Ascending aorta (tissue), 2 donors: ENCODE data around the gene FAM193B. TPM values are rescaled to one million over a fixed set of nuclear protein-coding genes. Genes with fewer than 3 reads are reported as not detected.

Experiments used
- DNase-seq, 2 donors: peaks; one replicate each; pipeline ENCODE4 v3.0.0-alpha.2; 2019; ENCODE audit warnings: low spot score in 2 of 2
- H3K27ac ChIP-seq, 2 donors: fragments of 200-600 bp; sonication (generic); one replicate each; pipeline ENCODE4 v1.5.1; 2016 to 2017; ENCODE audit warnings: mild to moderate bottlenecking in 1 of 2
- H3K27me3 ChIP-seq: fragments of 200-600 bp; sonication (generic); one replicate; pipeline ENCODE4 v1.5.1; 2017
- H3K36me3 ChIP-seq, 2 donors: fragments of 200-600 bp; sonication (generic); one replicate each; pipeline ENCODE4 v1.5.1; 2016
- H3K4me1 ChIP-seq, 2 donors: fragments of 200-600 bp; sonication (generic); one replicate each; pipeline ENCODE4 v1.5.1; 2016 to 2017; ENCODE audit warnings: mild to moderate bottlenecking in 1 of 2
- H3K4me3 ChIP-seq, 2 donors: fragments of 200-600 bp; sonication (generic); one replicate each; pipeline ENCODE4 v1.5.1; 2016 to 2017; ENCODE audit warnings: mild to moderate bottlenecking in 1 of 2
- H3K9me3 ChIP-seq, 2 donors: fragments of 200-600 bp; sonication (generic); one replicate each; pipeline ENCODE4 v1.5.1; 2016
- CTCF ChIP-seq, 3 experiments: fragments of 200-600 bp in 2 of 3; fragments of 450-650 bp in 1 of 3; sonication (generic) in 2 of 3; IDR thresholded peaks; one replicate each; pipeline ENCODE4 v1.5.1; 2016 to 2019; ENCODE audit warnings: antibody characterized with exemption in 3 of 3, mild to moderate bottlenecking in 1 of 3, moderate library complexity in 1 of 3
- intact Hi-C: fragments of 100-400 bp; cut with DNase I; formaldehyde crosslinking; loops from one replicate; pipeline ENCODE4 v1.15.1; 2023
- total RNA-seq: library from RNA; depleted of rRNA; stranded (reverse); fragments of >200 nt; gene quantifications from one replicate; pipeline ENCODE4 v1.1.0, GENCODE V29; 2016

The FAM193B gene
- total RNA-seq, 1 donor from 2014 or later: 116 TPM

- intact Hi-C loops: no loop called here
- H3K36me3 ChIP-seq: peaks cover 16 to 19% of the 10 kb centered on the region in 2 donors
These were observed 47.2 kb downstream of the FAM193B start for GRCh38 chr5:177507165-177507564.

DNA sequence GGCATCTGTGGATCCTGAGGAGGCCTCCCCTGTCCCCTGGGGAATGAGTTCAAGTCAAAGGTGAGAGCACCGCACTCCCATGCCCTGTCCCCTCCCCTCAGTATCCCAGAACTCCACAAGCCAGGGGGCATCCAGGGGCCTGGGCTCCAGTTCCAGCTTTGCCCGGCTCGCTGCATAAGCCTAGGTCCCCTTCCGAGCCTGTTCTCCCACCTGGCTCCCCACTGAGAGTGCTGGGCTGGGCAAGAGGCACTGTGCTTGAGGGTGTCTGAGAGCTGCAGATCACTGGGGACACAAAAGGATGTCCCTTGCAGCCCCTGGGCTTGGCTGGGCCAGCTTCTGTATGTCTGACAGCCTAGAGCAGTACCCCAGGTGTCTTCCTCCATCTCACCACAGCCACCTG, 49.3 kb downstream of the FAM193B start:
- intact Hi-C loops: no loop called here
- no peak for TF ChIP-seq CTCF (IDR thresholded peaks at IDR 0.05)
- no peak for DNase-seq
- no peak overlapping the region for H3K27ac ChIP-seq
- H3K4me3 ChIP-seq: no peak overlapping the region
- no peaks in the 10 kb centered on the region for H3K27me3 ChIP-seq
- no peaks in the 10 kb centered on the region for H3K4me1 ChIP-seq
- no peaks in the 10 kb centered on the region for H3K9me3 ChIP-seq
- H3K36me3 ChIP-seq: peaks cover 0 to 3% of the 10 kb centered on the region in 2 donors

More at GRCh38 chr5:177507165-177507564, 47.2 kb downstream of the FAM193B start:
- no peak for TF ChIP-seq CTCF (IDR thresholded peaks at IDR 0.05)
- no peak overlapping the region for H3K4me3 ChIP-seq
- no peak overlapping the region for H3K27ac ChIP-seq
- H3K27me3 ChIP-seq: no peaks in the 10 kb centered on the region
- DNase-seq: no peak
- no peaks in the 10 kb centered on the region for H3K4me1 ChIP-seq
- no peaks in the 10 kb centered on the region for H3K9me3 ChIP-seq

DNA sequence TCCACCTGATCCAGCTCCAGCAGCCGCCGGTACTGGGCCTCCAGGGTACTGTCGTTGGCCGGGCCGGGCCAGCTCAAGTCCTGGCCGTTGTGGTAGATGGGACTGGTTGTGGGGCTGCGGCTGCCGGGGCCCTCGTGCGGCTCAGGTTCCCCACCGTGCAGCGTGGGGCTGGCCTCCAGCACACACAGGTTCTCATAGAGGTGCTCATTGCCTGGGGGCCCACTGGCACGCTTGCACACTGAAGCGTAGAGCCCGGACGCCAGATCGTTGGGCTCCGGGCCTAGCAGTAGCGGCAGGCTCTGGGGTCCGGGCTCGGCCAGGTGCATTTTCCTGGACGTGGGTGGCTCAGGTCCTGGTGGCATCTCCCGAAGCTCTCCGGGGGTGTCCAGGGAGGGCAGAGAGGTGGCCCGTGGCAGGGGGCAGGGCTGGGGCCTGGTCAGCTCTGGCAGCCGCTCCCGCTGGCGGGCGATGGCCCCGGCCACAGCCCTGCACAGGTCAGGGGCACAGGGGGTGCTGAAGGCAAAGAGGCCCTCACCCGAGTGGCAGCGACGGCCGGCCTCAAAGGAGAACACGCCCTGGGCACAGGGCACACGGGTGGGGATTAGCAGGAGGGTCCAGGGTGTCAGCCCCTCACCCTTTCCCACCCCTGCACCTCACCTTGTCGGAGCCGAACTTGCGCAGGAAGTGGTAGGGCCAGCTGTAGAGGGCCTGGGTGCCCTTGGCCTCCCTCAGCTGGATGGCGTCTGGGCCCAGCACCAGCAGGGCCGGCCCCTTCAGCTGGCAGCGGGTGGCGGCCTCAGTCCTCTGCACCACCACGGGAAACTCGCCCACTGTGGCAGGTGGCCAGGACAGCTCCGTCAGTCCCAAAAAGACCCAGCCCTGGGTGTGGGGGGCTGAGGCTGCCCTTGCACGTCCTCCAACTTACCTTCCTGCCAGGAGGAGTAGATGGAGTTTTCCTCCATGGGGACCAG, 50.0 kb downstream of the FAM193B start:
- peaks cover 0 to 3% of the 10 kb centered on the region in 2 donors for H3K36me3 ChIP-seq
- TF ChIP-seq CTCF (IDR thresholded peaks at IDR 0.05): no peak
- no peak for DNase-seq
- no peaks in the 10 kb centered on the region for H3K4me1 ChIP-seq
- intact Hi-C loops: no loop called here
- no peaks in the 10 kb centered on the region for H3K9me3 ChIP-seq
- H3K27ac ChIP-seq: no peak overlapping the region
- H3K27me3 ChIP-seq: no peaks in the 10 kb centered on the region
- H3K4me3 ChIP-seq: no peak overlapping the region

DNA sequence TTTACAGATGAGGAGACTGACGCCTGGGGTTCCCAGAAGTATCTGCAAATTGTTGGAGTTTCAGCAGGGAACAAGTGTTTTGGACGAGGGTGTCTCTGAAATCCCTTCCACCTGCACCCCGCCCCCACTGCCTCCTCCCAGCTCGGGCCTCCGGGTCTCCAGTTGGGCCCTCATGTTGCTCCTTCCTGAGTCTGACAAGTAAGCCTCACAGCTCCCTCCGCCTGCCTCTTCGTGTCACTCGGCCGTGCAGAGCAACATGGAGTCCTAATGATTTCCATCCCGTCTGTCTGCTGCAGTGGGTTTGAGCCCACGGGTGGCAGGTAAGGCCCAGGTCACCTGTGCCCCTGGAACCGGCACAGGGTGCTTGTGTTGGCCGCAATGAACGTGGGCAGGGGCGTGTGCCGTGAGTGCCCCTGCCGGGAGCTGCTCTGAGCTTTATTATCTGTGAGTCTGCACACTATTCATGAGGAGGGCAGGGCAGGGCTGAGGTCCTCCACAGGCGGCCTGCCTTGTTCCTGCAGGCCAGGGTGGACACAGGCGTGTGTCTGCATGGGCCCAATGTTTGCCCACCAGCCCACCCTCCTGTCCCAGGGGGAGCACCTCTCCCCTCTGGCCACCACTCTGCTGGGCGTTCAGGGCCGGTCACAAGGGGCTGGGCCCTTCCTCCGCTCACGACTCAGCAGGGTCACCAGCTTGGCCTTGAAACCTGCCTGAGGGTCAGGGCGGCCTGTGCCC, 50.8 kb downstream of the FAM193B start:
- Histone ChIP-seq H3K27ac (no peak overlapping the region), H3K36me3 (peaks cover 0 to 3% of the 10 kb centered on the region in 2 donors), H3K4me1 (no peaks in the 10 kb centered on the region), H3K27me3 (no peaks in the 10 kb centered on the region), H3K9me3 (no peaks in the 10 kb centered on the region), H3K4me3 (no peak overlapping the region)
- intact Hi-C loops: no loop called here
- TF ChIP-seq CTCF (IDR thresholded peaks at IDR 0.05): no peak
- DNase-seq: no peak

DNA sequence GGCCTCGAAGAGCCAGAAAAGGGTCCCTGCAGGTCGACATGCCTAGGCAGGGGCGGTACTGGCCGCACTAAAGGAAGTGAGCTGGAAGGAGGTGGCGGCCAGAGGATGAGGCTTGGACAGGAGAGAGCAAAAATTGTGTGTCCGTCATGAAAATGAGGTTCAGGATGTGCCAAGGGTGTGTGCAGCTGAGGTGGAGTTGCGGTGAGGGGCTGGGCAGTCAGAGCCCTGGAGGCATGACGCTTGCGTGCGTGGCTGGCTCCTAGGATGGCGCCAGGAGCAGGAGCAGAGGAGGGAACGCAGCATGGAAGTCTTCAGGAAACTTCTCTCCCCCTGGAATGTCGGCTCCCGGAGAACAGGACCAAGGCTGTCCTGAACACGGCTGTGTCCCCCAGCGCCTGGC, 51.5 kb downstream of the FAM193B start:
- H3K9me3 ChIP-seq: no peaks in the 10 kb centered on the region
- H3K27me3 ChIP-seq: no peaks in the 10 kb centered on the region
- H3K4me3 ChIP-seq: no peak overlapping the region
- H3K36me3 ChIP-seq: peaks cover 0 to 3% of the 10 kb centered on the region in 2 donors
- peaks cover 0 to 5% of the 10 kb centered on the region in 2 donors for H3K4me1 ChIP-seq
- intact Hi-C loops: no loop called here
- no peak overlapping the region for H3K27ac ChIP-seq
- no peak for TF ChIP-seq CTCF (IDR thresholded peaks at IDR 0.05)
- no peak for DNase-seq
